OCI-LY3 (cell line): ENCODE data around the gene ITGA3.

Source experiments
- H2AFZ ChIP-seq: fragments of 200-600, 300-600 bp; shearing (Covaris generic); 2 replicates; pipeline ENCODE4 v1.6.0; 2014; ENCODE audit warnings: antibody characterized with exemption, low read depth, low read length
- H3K27ac ChIP-seq: fragments of 200-600, 300-600 bp; sonication (generic); 2 replicates; pipeline ENCODE4 v1.5.1; 2014; ENCODE audit warnings: mild to moderate bottlenecking, low read length, moderate library complexity, mixed read lengths
- H3K27me3 ChIP-seq: fragments of 200-600, 300-600 bp; sonication (generic); 2 replicates; pipeline ENCODE4 v1.6.1; 2014; ENCODE audit warnings: low read depth, low read length, mixed read lengths
- H3K36me3 ChIP-seq: fragments of 200-600, 300-600 bp; sonication (generic); replicated peaks from 2 replicates; pipeline ENCODE3; 2014; ENCODE audit warnings: low read depth, low read length, mixed read lengths
- H3K4me1 ChIP-seq: fragments of 300-600, 200-600 bp; sonication (generic); 2 replicates; pipeline ENCODE4 v1.6.1; 2014; ENCODE audit warnings: low read length, mixed read lengths
- H3K4me2 ChIP-seq: fragments of 200-600, 300-600 bp; sonication (generic); 2 replicates; pipeline ENCODE4 v1.6.1; 2014; ENCODE audit warnings: low read length, mixed read lengths
- H3K4me3 ChIP-seq: fragments of 300-600, 200-600 bp; sonication (generic); 2 replicates; pipeline ENCODE4 v1.5.1; 2014; ENCODE audit warnings: antibody characterized with exemption, mild to moderate bottlenecking, low read length, moderate library complexity
- H3K79me2 ChIP-seq: fragments of 300-600, 200-600 bp; shearing (Covaris generic); 2 replicates; pipeline ENCODE4 v1.6.1; 2014; ENCODE audit warnings: mild to moderate bottlenecking, low read length, mixed read lengths
- H3K9ac ChIP-seq: fragments of 300-600, 200-600 bp; shearing (Covaris generic); 2 replicates; pipeline ENCODE4 v1.6.0; 2014; ENCODE audit warnings: mild to moderate bottlenecking, low read length, moderate library complexity
- H3K9me3 ChIP-seq: fragments of 200-600, 300-600 bp; shearing (Covaris generic); 2 replicates; pipeline ENCODE4 v1.6.1; 2014; ENCODE audit warnings: low read length, mixed read lengths; ENCODE audit not compliant: insufficient read depth
- H4K20me1 ChIP-seq: fragments of 200-600, 300-600 bp; sonication (generic); 2 replicates; pipeline ENCODE4 v1.6.1; 2016; ENCODE audit warnings: low read length, mixed read lengths; ENCODE audit not compliant: insufficient read depth
- EZH2phosphoT487 ChIP-seq: fragments of 200-600 bp; shearing (Covaris generic); IDR thresholded peaks from 2 replicates; pipeline ENCODE4 v1.6.1; 2018; ENCODE audit warnings: antibody characterized with exemption, mixed run types, low read depth
- TF ChIP-seq, protein P1 (sequence below): fragments of 200-600, 300-600 bp; sonication (generic); IDR thresholded peaks from 2 replicates; pipeline ENCODE4 v1.5.1; 2014; ENCODE audit warnings: antibody characterized with exemption, low read length, low read depth

ITGA3 gene

DNA sequence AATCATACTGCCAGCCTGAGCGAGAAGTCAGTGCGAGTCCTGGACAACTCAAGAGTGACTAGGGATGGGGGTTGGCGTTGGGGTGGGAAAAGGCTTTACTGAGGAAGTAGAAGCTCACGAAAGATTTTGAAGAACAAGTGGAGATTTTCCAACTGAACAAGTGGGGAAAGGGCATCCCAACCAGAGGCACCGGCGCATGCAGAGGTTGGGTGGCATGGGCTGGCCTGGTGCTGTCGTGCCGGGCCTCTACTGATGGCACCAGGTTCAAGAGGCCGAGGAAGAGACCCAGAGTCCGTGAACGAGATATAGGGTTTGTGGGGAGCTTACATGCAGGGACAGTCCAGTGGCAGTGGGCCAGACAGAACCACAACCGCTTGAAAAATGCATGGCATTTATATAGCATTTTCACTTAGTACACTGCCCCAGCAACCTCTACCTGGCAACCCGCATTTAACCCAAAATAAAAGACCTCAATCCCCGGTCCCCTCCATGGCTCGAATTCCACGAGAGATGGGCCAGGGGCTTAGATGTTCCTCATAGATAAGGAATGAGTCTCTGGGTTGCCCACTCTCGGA lies 7.7 kb upstream of the ITGA3 start:
- H3K36me3 ChIP-seq, result no peaks in the 10 kb centered on the region
- H3K4me2 ChIP-seq, result no peak overlapping the region
- no peaks in the 10 kb centered on the region for H3K79me2 ChIP-seq
- no peak overlapping the region for H3K9ac ChIP-seq
- no peak overlapping the region for H3K27ac ChIP-seq
- H3K9me3 ChIP-seq, result no peaks in the 10 kb centered on the region
- no peak overlapping the region for H2AFZ ChIP-seq
- H4K20me1 ChIP-seq, result no peaks in the 10 kb centered on the region
- no peak overlapping the region for H3K4me3 ChIP-seq
- TF ChIP-seq, protein P1, sequence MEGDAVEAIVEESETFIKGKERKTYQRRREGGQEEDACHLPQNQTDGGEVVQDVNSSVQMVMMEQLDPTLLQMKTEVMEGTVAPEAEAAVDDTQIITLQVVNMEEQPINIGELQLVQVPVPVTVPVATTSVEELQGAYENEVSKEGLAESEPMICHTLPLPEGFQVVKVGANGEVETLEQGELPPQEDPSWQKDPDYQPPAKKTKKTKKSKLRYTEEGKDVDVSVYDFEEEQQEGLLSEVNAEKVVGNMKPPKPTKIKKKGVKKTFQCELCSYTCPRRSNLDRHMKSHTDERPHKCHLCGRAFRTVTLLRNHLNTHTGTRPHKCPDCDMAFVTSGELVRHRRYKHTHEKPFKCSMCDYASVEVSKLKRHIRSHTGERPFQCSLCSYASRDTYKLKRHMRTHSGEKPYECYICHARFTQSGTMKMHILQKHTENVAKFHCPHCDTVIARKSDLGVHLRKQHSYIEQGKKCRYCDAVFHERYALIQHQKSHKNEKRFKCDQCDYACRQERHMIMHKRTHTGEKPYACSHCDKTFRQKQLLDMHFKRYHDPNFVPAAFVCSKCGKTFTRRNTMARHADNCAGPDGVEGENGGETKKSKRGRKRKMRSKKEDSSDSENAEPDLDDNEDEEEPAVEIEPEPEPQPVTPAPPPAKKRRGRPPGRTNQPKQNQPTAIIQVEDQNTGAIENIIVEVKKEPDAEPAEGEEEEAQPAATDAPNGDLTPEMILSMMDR, result no peak
- no peak for TF ChIP-seq EZH2phosphoT487
- no peaks in the 10 kb centered on the region for H3K27me3 ChIP-seq
- peaks cover 8% of the 10 kb centered on the region for H3K4me1 ChIP-seq

DNA sequence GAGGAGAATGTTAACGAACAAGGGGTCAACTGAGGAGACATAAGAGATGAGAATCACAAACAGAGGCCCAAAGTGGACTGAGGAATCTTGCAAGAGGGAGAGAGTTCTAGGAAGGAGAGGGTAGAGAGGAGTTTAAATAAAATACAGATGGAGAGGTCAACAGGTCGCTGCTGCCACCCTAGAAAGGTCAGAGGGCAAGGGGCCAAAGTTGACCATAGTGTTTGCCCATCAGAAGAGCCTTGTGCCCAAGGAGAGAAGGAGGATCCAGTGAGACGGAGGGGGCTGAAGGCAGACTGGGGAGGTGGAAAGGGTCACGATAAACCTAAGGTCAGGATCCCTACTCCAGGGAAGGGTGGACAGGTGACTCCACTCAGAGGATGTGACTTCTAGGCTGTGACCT lies 6.9 kb upstream of the ITGA3 start:
- no peak for TF ChIP-seq EZH2phosphoT487
- TF ChIP-seq, protein P1, result no peak
- Histone ChIP-seq H3K4me1 (peaks cover 8% of the 10 kb centered on the region), H2AFZ (no peak overlapping the region), H3K27ac (no peak overlapping the region), H3K27me3 (no peaks in the 10 kb centered on the region), H3K79me2 (no peaks in the 10 kb centered on the region), H3K4me2 (no peak overlapping the region), H3K4me3 (no peak overlapping the region), H3K36me3 (no peaks in the 10 kb centered on the region), H3K9ac (no peak overlapping the region), H4K20me1 (no peaks in the 10 kb centered on the region), H3K9me3 (no peaks in the 10 kb centered on the region)

DNA sequence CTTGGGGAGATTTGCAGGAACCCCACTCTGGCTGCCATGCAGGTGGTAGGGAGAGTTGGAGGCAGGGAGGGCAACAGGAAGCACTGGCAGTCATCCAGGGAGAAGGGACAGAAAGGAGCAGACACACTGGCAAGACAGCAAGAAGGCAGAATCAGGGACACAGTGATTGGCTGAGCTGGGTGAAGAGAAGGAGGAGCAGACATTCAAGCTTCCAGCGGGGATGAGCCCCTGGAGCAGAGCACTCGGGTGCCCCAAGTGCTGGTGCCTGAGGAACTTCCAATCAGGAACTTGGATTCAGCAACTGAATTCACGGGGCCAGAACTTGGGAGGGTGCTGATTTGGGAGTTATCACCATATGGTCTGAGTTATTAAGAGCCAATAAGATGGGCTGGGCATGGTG lies 6.3 kb upstream of the ITGA3 start:
- Histone ChIP-seq H3K27ac (no peak overlapping the region), H3K9ac (no peak overlapping the region), H4K20me1 (no peaks in the 10 kb centered on the region), H2AFZ (no peak overlapping the region), H3K36me3 (no peaks in the 10 kb centered on the region), H3K4me3 (no peak overlapping the region), H3K4me1 (peaks cover 8% of the 10 kb centered on the region), H3K27me3 (no peaks in the 10 kb centered on the region), H3K4me2 (no peak overlapping the region), H3K9me3 (no peaks in the 10 kb centered on the region), H3K79me2 (no peaks in the 10 kb centered on the region)
- no peak for TF ChIP-seq EZH2phosphoT487
- TF ChIP-seq, protein P1, result no peak

DNA sequence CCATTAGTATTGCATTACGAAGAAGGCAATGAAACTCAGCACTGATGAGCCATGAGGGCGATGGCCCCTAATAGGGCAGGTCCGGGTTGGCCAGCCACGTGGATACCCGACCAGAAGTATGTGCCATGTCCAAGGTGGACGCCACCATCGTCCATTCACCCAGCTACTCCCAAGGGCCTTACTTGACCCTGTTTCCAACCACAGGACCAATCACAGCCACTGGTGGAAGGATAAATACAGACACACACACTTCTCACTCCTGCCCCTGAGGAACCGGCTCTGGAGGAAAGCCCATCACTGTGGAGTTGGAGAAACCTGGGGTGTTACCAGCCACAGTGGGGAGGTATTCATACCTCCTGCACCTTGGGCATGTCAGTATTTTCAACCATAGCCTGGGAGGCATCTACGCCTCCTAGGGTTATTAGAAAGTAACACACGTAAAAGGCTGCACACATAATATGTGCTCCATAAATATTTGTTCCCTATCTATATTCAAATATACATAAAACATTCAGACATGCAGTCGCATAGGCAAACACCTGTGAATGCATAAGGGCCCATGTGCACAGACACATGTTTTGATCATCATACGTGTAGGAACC lies 5.4 kb upstream of the ITGA3 start:
- no peaks in the 10 kb centered on the region for H3K9me3 ChIP-seq
- peaks cover 12% of the 10 kb centered on the region for H3K4me1 ChIP-seq
- H3K27me3 ChIP-seq, result peaks cover 5% of the 10 kb centered on the region; the same call in 1 of the 2 replicates
- H2AFZ ChIP-seq, result peak overlapping the region; percentile 27; the same call in 1 of the 2 replicates
- H3K9ac ChIP-seq, result no peak overlapping the region
- no peak overlapping the region for H3K4me3 ChIP-seq
- TF ChIP-seq, protein P1, result no peak
- no peak for TF ChIP-seq EZH2phosphoT487
- no peak overlapping the region for H3K4me2 ChIP-seq
- no peaks in the 10 kb centered on the region for H4K20me1 ChIP-seq
- no peaks in the 10 kb centered on the region for H3K36me3 ChIP-seq
- no peaks in the 10 kb centered on the region for H3K79me2 ChIP-seq
- no peak overlapping the region for H3K27ac ChIP-seq
